AG08396 (cell line): ENCODE measurements around the gene RIMS4.

Source experiments
- DNase-seq: peaks from one replicate; pipeline ENCODE4 v3.0.0; 2012; ENCODE audit warnings: low spot score, mixed read lengths

Gene RIMS4

GRCh38 chr20:44810391-44811149 lies at the start of gene RIMS4:
TSS of gene RIMS4 (minus strand) at chr20:44810546. CDS start at chr20:44810271, 275 bp downstream.
- no peak for DNase-seq

GRCh38 chr20:44858606-44859360 lies 48.4 kb upstream of the RIMS4 start:
- no peak for DNase-seq

- no peak for DNase-seq
Observed at GRCh38 chr20:44856856-44857448, 46.6 kb upstream of the RIMS4 start.

- no peak for DNase-seq
Observed at GRCh38 chr20:44856442-44856841, 46.1 kb upstream of the RIMS4 start.

GRCh38 chr20:44851545-44851944 lies 41.2 kb upstream of the RIMS4 start:
- no peak for DNase-seq

DNA sequence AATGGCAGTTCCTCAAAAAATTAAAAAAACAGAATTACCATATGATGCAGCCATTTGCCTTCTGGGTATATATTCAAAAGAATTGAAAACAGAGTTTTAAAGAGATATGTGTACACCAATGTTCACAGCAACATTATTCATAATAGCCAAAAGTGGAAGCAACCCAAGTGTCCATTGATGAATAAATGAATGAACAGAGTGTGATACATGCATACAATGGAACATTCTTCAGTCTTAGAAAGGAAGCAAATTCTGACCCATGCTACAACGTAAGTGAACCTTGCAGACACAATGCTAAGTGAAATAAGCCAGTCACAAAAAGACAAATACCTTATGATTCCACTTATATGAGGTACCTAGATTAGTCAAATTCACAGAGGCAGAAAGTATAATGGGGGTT lies 40.5 kb upstream of the RIMS4 start:
- DNase-seq = no peak

DNA sequence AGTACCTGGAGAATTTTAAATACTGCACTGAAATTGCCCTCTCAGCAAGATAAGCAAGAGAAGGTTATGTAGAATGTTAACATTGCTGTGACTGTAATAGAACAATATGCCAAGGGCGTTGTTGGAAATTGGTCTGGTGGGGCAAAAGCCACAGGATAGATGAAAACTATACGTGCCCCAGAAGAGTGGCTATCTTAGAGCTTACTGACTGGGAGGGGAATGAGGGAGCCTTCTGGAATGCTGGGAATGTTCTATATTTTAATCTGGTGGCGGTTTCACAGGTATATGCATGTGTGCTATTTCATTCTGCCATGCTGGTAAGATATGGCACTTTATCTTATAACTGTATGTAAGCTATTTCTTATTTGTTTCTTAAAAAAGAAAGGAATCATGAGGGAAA lies 39.9 kb upstream of the RIMS4 start:
- DNase-seq = no peak

DNA sequence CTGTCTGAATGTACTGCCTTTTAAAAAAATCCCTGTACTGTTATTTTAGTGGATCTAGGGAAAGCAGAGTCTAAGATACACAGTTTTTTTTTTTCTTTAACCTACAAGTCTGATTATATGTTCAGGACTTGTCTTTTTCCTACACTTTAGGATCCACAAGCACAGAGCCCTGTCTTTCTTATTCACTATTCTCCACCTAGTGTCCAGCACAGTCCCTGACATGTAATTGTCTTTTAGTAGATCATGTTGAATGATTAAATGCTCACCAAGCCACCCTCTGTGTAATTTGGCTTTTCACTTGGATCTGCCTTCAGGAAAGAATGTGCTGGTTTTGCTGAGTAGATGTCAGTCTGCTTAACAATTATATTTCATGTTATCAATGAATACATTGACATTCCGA lies 39.4 kb upstream of the RIMS4 start:
- DNase-seq = no peak

GRCh38 chr20:44848254-44849015 lies 38.1 kb upstream of the RIMS4 start:
- DNase-seq = no peak

- no peak for DNase-seq
Observed at GRCh38 chr20:44843876-44844275, 33.5 kb upstream of the RIMS4 start.

GRCh38 chr20:44841955-44842354 lies 31.6 kb upstream of the RIMS4 start:
- no peak for DNase-seq

- DNase-seq = no peak
Observed at GRCh38 chr20:44840826-44841225, 30.5 kb upstream of the RIMS4 start.

DNA sequence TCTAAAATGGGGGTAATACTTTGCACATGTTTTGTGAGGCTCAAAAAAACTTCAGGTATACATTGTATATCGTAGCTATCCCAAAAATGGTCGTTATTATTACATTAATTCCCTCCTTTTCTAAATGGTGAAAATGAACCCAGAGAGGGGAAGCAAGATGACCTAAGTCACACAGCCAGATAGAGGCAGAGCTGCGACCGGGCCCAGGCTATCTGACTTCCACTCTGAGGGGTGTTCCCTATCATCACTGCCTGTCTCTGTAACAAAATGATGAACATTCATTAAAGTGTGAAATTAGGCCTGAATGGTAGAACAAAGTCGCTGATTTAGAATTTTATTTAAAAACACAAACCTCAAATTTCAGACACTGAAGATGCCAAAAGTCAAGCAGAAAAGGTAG lies 29.1 kb upstream of the RIMS4 start:
- no peak for DNase-seq

DNA sequence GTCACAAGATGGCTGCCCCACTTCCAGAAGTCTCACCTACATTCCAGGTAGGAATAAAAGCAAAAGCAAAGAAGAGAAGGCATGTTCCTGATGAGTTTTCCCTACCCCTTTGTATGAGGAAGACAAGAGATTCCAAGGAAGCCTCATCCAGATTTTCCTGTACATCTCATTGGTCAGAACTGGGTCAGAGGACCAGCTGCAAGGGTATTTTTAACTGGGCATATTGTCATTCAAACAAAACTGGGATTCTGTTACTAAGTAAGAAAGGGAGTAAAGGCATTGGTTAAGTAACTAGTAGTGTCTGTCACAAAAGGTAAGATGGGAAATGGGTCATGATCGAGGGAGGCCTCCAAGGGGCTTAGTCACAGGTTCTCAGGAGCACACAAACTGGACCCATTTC lies 28.2 kb upstream of the RIMS4 start:
- DNase-seq = no peak

- no peak for DNase-seq
Observed at GRCh38 chr20:44837946-44838345, 27.6 kb upstream of the RIMS4 start.

DNA sequence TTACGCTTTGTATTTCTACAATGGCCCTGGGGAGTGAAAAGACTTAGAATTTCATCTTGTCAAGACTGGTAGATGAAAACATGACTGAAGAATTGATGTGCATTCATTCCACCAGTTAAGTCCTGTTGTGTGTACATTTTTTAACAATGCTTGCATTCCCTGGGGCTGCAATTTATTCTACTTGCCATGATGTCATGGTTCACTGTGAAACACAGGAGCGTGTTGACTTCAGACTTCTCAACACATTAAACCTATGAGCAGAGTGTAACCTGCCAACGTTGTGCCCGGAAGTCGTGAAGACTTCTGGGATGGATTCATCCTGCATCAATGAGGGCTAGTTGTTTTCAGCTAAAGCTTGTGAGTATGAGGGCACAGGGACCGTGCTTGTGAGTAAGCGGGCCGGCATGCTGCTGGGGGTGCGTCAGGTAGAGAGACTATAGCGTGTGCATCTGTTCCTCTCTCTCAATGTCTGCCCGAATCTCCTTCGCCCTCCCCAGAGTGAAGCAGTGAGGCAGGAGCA lies 26.3 kb upstream of the RIMS4 start:
- no peak for DNase-seq

DNA sequence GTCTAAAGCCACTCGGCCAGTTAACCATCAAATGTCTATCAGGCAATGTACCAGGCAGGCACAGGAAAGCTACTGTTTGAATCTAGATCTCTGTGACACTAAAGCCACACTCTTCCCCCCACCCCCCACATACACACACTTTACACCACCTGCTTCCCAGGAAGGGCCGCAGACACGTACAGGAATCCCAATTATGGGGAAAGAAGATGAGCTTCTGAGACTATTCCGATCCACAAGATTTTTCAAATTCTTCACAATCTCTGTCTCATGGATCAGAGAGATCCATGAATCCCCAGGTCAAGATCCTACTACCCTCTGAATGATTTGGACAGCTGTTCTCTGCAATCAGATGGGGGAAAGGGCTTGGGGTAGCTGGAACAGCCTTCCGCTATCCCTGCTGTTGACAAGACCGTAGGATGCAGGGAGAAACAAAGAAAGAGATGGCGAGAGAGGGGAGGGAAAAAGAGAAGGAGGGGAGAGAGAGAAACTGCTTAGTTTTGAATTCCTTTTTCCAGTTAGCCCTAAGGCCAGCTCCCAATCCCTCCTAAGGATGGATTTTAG lies 25.4 kb upstream of the RIMS4 start:
- no peak for DNase-seq

- DNase-seq = no peak
Observed at GRCh38 chr20:44835116-44835515, 24.8 kb upstream of the RIMS4 start.

DNA sequence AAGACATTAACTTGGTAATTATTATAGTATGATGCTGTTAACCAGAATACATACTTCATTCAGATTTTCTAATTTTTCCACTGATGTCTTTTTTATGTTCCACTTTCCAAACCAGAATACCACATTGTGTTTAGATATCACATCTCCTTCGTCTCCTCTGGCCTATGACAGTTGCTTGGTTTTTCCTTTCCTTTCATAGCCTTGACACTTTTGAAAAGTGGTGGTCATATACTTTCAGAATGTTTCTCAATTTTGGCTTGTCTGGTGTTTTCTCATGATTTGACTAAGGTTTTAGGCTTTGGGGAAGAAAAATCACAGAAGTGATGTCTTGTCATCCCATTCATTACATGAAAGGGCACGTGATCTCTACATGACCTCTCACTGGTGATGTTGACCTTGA lies 24.3 kb upstream of the RIMS4 start:
- DNase-seq = no peak

DNA sequence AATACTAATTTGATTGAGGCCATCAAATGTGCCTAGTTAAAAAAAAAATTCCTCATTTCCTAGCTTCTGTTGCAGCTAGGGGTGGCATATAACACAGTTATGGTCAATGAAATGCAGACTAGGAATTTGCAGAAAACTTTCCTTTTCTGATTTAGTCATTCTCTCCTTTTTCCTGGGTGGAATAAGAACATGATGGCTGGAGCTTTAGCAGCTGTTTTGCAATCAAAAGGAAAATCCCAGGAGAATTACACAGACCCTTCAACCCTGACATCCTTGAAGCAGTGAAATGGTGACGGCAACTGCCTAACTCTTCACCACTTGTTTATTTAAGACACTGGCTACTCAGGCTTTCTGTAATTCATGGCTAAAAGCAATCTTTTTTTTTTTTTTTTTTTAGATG lies 23.1 kb upstream of the RIMS4 start:
- DNase-seq = no peak

DNA sequence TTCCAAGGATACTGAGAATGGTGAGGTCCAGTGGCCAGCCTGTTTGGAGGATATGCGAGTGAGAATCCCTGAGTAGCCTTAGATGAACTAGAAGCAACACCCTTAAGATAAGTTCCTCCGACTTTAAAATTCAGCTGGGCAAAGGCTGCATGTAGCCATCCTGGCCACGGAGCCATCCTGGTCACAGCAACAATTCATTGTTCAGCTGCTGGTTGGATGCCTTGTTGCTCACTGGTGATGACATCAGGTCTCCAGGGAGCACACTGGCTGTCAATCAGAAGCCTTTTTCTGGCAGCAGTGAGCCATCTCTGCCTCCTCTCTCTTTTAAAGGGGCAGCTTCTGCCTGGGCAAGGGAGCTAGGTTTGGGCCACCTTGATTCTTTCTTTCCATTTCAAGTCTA lies 22.4 kb upstream of the RIMS4 start:
- no peak for DNase-seq

DNA sequence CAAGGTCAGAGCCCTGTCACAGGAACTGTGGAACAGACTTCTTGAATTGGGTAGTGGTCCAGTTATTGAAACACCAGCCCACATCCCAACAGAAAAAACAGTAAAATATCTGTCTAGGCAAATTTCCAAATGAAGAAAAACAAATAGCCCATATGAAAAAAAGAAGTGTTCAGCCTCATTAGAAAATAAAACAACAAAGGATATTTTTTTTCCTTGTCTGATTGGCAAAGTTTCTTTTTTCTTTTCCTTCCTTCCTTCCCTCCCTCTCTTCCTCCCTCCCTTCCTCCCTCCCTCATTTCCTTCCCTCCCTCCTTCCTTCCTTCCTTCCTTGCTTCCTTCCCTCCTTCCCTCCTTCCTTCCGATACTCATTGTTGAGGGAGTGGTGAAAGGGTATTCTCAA lies 20.6 kb upstream of the RIMS4 start:
- no peak for DNase-seq
